IMR-90 (cell line): ENCODE data around the gene B3GNT5. TPM values are rescaled to one million over a fixed set of nuclear protein-coding genes. Genes with fewer than 3 reads are reported as not detected.

Experiments
- ATAC-seq: fragments of 200-7000 bp; cut with Tn5 transposase; 2 replicates; pipeline ENCODE4 v1.9.1; 2020; ENCODE audit warnings: low read depth, mild to moderate bottlenecking, moderate library complexity
- BruUV-seq: library from RNA; stranded (reverse); fragments of 400-500 nt; replicated peaks from 2 replicates; lab custom pipeline; 2021; lab: Mats Ljungman, UMichigan
- CTCF ChIA-PET: fragments of 300-600 bp; formaldehyde crosslinking; extraction: SDS; loops from one replicate; lab custom pipeline; 2021; ENCODE audit warnings: antibody characterized with exemption; lab: Yijun Ruan, JAX
- POLR2A ChIA-PET: fragments of 300-600 bp; sonication (Branson Sonifier 250); formaldehyde crosslinking; loops from one replicate; lab custom pipeline; 2022; ENCODE audit warnings: antibody characterized with exemption; ENCODE audit not compliant: unreplicated experiment; lab: Charles Lee
- DNase-seq: peaks from one replicate; pipeline ENCODE4 v3.0.0; 2013
- H2AFZ ChIP-seq: replicated peaks from 2 replicates; pipeline ENCODE3; 2013; ENCODE audit warnings: low read length, mild to moderate bottlenecking; ENCODE audit not compliant: poor library complexity
- H2AK5ac ChIP-seq: 2 replicates; pipeline ENCODE4 v1.6.1; 2013; ENCODE audit warnings: low read depth, low read length, inconsistent platforms
- H2AK9ac ChIP-seq: replicated peaks from 2 replicates; pipeline ENCODE3; 2013; ENCODE audit warnings: mild to moderate bottlenecking, low read depth, low read length, moderate library complexity; ENCODE audit not compliant: poor library complexity
- H2BK120ac ChIP-seq: 2 replicates; pipeline ENCODE4 v1.6.1; 2013; ENCODE audit warnings: low read depth, low read length, inconsistent platforms
- H2BK15ac ChIP-seq: 3 replicates; pipeline ENCODE4 v1.6.1; 2013; ENCODE audit warnings: low read depth, low read length, inconsistent platforms
- H2BK20ac ChIP-seq: 2 replicates; pipeline ENCODE4 v1.6.1; 2013; ENCODE audit warnings: low read depth, mild to moderate bottlenecking, inconsistent platforms, low read length, moderate library complexity
- H2BK5ac ChIP-seq: 2 replicates; pipeline ENCODE4 v1.6.1; 2013; ENCODE audit warnings: mild to moderate bottlenecking, low read depth, low read length, inconsistent platforms; ENCODE audit not compliant: poor library complexity, severe bottlenecking
- H3K14ac ChIP-seq: replicated peaks from 2 replicates; pipeline ENCODE4 v1.6.1; 2013; ENCODE audit warnings: low read depth, low read length, inconsistent platforms
- H3K18ac ChIP-seq: 2 replicates; pipeline ENCODE4 v1.6.1; 2013; ENCODE audit warnings: low read depth, low read length, control low read depth
- H3K23ac ChIP-seq: 2 replicates; pipeline ENCODE4 v1.6.1; 2013; ENCODE audit warnings: low read depth, low read length, inconsistent platforms
- H3K27ac ChIP-seq: 2 replicates; pipeline ENCODE4 v1.5.1; 2013; ENCODE audit warnings: mild to moderate bottlenecking, control low read depth, low read length; ENCODE audit not compliant: insufficient read depth
- H3K27me3 ChIP-seq: 2 replicates; pipeline ENCODE4 v1.6.1; 2013; ENCODE audit warnings: low read length; ENCODE audit not compliant: control insufficient read depth, insufficient read depth
- H3K36me3 ChIP-seq: 2 replicates; pipeline ENCODE4 v1.6.1; 2013; ENCODE audit warnings: low read length, mixed read lengths; ENCODE audit not compliant: control insufficient read depth, insufficient read depth
- H3K4ac ChIP-seq: 2 replicates; pipeline ENCODE4 v1.6.1; 2013; ENCODE audit warnings: low read depth, low read length, inconsistent platforms
- H3K4me1 ChIP-seq: 2 replicates; pipeline ENCODE4 v1.6.1; 2013; ENCODE audit warnings: low read length, mixed read lengths; ENCODE audit not compliant: control insufficient read depth, insufficient read depth
- H3K4me2 ChIP-seq: 2 replicates; pipeline ENCODE4 v1.6.1; 2013; ENCODE audit warnings: low read depth, mild to moderate bottlenecking, control low read depth, low read length, moderate library complexity
- H3K4me3 ChIP-seq: 2 replicates; pipeline ENCODE4 v1.5.1; 2013; ENCODE audit warnings: low read depth, mild to moderate bottlenecking, control low read depth, low read length, moderate library complexity; ENCODE audit not compliant: insufficient read depth
- H3K56ac ChIP-seq: 2 replicates; pipeline ENCODE4 v1.6.1; 2013; ENCODE audit warnings: low read length, inconsistent platforms; ENCODE audit not compliant: insufficient read depth; ENCODE audit errors: extremely low read depth
- H3K79me1 ChIP-seq, 2 experiments: 2 replicates each; pipeline ENCODE4 v1.6.1; 2013; ENCODE audit warnings: low read length in 2 of 2, inconsistent platforms in 1 of 2, low read depth in 1 of 2
- H3K9ac ChIP-seq: 2 replicates; pipeline ENCODE4 v1.6.1; 2013; ENCODE audit warnings: low read depth, low read length, control low read depth
- H3K9me1 ChIP-seq: 2 replicates; pipeline ENCODE4 v1.6.1; 2013; ENCODE audit warnings: low read length, inconsistent platforms; ENCODE audit not compliant: insufficient read depth
- H3K9me3 ChIP-seq: 2 replicates; pipeline ENCODE4 v1.6.1; 2013; ENCODE audit warnings: low read length; ENCODE audit not compliant: control insufficient read depth, insufficient read depth
- H4K20me1 ChIP-seq: 2 replicates; pipeline ENCODE4 v1.6.1; 2013; ENCODE audit warnings: low read length, inconsistent platforms; ENCODE audit not compliant: insufficient read depth
- H4K5ac ChIP-seq: 2 replicates; pipeline ENCODE4 v1.6.1; 2013; ENCODE audit warnings: mild to moderate bottlenecking, low read depth, low read length, control low read depth
- H4K8ac ChIP-seq, 2 experiments: 2 replicates each; pipeline ENCODE4 v1.6.1; 2013; ENCODE audit warnings: low read depth in 2 of 2, low read length in 2 of 2, control low read depth in 1 of 2, inconsistent platforms in 1 of 2
- H4K91ac ChIP-seq: 2 replicates; pipeline ENCODE4 v1.6.1; 2013; ENCODE audit warnings: low read depth, low read length, inconsistent platforms; ENCODE audit not compliant: insufficient read depth
- BHLHE40 ChIP-seq: fragments of 150-350 bp; IDR thresholded peaks from 2 replicates; pipeline ENCODE4 v1.6.1; 2016; ENCODE audit warnings: mild to moderate bottlenecking, low read depth, low read length
- CEBPB ChIP-seq: IDR thresholded peaks from 2 replicates; pipeline ENCODE4 v1.6.1; 2012; ENCODE audit warnings: low read depth, low read length, improper control_type of control experiment
- CHD1 ChIP-seq: IDR thresholded peaks from 2 replicates; pipeline ENCODE4 v1.6.1; 2012; ENCODE audit warnings: low read depth, low read length, improper control_type of control experiment
- ELK1 ChIP-seq: fragments of 150-350 bp; IDR thresholded peaks from 2 replicates; pipeline ENCODE4 v1.6.1; 2016; ENCODE audit warnings: low read depth, mild to moderate bottlenecking, low read length, moderate library complexity, borderline replicate concordance
- FOS ChIP-seq: fragments of 150-350 bp; IDR thresholded peaks from 2 replicates; pipeline ENCODE4 v1.6.1; 2016; ENCODE audit warnings: low read depth, low read length
- MAFK ChIP-seq: IDR thresholded peaks from 2 replicates; pipeline ENCODE4 v1.6.1; 2012; ENCODE audit warnings: low read depth, low read length, improper control_type of control experiment
- MXI1 ChIP-seq: IDR thresholded peaks from 2 replicates; pipeline ENCODE4 v1.6.1; 2012; ENCODE audit warnings: low read depth, mild to moderate bottlenecking, low read length, moderate library complexity, borderline replicate concordance
- NFE2L2 ChIP-seq: fragments of 150-350 bp; IDR thresholded peaks from 2 replicates; pipeline ENCODE4 v1.6.1; 2016; ENCODE audit warnings: low read depth, mild to moderate bottlenecking, low read length
- POLR2A ChIP-seq: IDR thresholded peaks from 2 replicates; pipeline ENCODE4 v1.6.1; 2012; ENCODE audit warnings: mild to moderate bottlenecking, low read depth, low read length
- RAD21 ChIP-seq: IDR thresholded peaks from 2 replicates; pipeline ENCODE4 v1.6.1; 2012; ENCODE audit warnings: low read length, improper control_type of control experiment
- RCOR1 ChIP-seq: IDR thresholded peaks from 2 replicates; pipeline ENCODE4 v1.6.1; 2012; ENCODE audit warnings: mild to moderate bottlenecking, low read length, improper control_type of control experiment; ENCODE audit not compliant: insufficient replicate concordance
- RFX5 ChIP-seq: IDR thresholded peaks from 2 replicates; pipeline ENCODE4 v1.8.0; 2012; ENCODE audit warnings: low read depth, mild to moderate bottlenecking, low read length, moderate library complexity
- SMC3 ChIP-seq: fragments of 150-350 bp; IDR thresholded peaks from 2 replicates; pipeline ENCODE4 v1.6.1; 2016; ENCODE audit warnings: low read depth, mild to moderate bottlenecking, antibody characterized with exemption, low read length, moderate library complexity
- USF2 ChIP-seq: fragments of 150-350 bp; IDR thresholded peaks from 2 replicates; pipeline ENCODE4 v1.6.1; 2017; ENCODE audit warnings: mild to moderate bottlenecking, antibody characterized with exemption, low read length, low read depth
- WGBS, 2 experiments: methylation state at CpG; one replicate each; pipeline versions ENCODE4 v1.1.5 to v1.1.7; 2013; ENCODE audit warnings: missing lambda C conversion rate in 2 of 2; ENCODE audit not compliant: insufficient read length in 1 of 2; ENCODE audit errors: extremely low coverage in 2 of 2; 5-methylcytosine and 5-hydroxymethylcytosine counted together
- dilution Hi-C: fragments of 300-500 bp; cut with HindIII; formaldehyde crosslinking; loops from one replicate; pipeline ENCODE4 v1.14.3; 2018; ENCODE audit warnings: low sequenced_read_pairs; ENCODE audit not compliant: unreplicated experiment
- in situ Hi-C: fragments of 300-500 bp; cut with MboI; formaldehyde crosslinking; loops from 3 replicates; pipeline ENCODE4 v1.14.3; 2019; ENCODE audit warnings: low sequenced_read_pairs, inconsistent platforms, mixed read lengths
- intact Hi-C: fragments of 100-400 bp; cut with micrococcal nuclease; formaldehyde crosslinking; loops from 2 replicates; pipeline ENCODE4 v1.10.0; 2022
- polyA plus RNA-seq, 3 experiments: library from polyadenylated mRNA; depleted of rRNA; stranded (reverse); fragments of >200 nt; gene quantifications; 2 replicates each; pipeline ENCODE4 v1.2.3, GENCODE V29; 2012; ENCODE audit warnings: low replicate concordance in 1 of 3
- total RNA-seq: library from RNA; depleted of rRNA; stranded (reverse); fragments of >200 nt; gene quantifications from 2 replicates; pipeline ENCODE4 v1.2.3, GENCODE V29; 2012

B3GNT5 gene
- total and polyA plus RNA-seq, 2 of the 4 experiments (the other 2 are of a cell fraction), result 1.6 to 3.4 TPM

- Histone ChIP-seq H3K14ac (no peak overlapping the region), H3K23ac (no peak overlapping the region), H4K91ac (no peak overlapping the region), H4K5ac (no peak overlapping the region), H3K4me3 (no peak overlapping the region), H3K79me1 (no peaks in the 10 kb centered on the region), H3K27me3 (no peaks in the 10 kb centered on the region; the same call in 1 of the 2 replicates), H3K4ac (no peak overlapping the region), H3K56ac (no peak overlapping the region), H4K8ac (no peak overlapping the region), H2AK9ac (no peak overlapping the region), H2BK5ac (no peak overlapping the region), H3K4me2 (no peak overlapping the region), H3K9me1 (no peaks in the 10 kb centered on the region), H4K20me1 (no peaks in the 10 kb centered on the region), H3K9me3 (no peaks in the 10 kb centered on the region), H3K27ac (no peak overlapping the region), H2AFZ (no peak overlapping the region), H3K36me3 (no peaks in the 10 kb centered on the region), H2AK5ac (no peak overlapping the region), H3K18ac (no peak overlapping the region), H3K9ac (no peak overlapping the region), H3K4me1 (no peaks in the 10 kb centered on the region; the same call in 1 of the 2 replicates), H2BK120ac (no peak overlapping the region), H2BK20ac (no peak overlapping the region), H2BK15ac (no peak overlapping the region)
- intact Hi-C loops (no loop called here), dilution Hi-C loops (no loop called here), in situ Hi-C loops (no loop called here)
- no TSS peak for BruUV-seq
- DNase-seq (no peak), ATAC-seq (no peak)
- WGBS, 2 experiments, result 79% methylated on average over 2 of the region's 5 CpGs; no CpG with 5 or more reads in 1 of the 2 experiments
- TF ChIP-seq RFX5 (no peak), SMC3 (no peak), POLR2A (no peak), RCOR1 (no peak), RAD21 (no peak), USF2 (no peak), MAFK (no peak), MXI1 (no peak), CHD1 (no peak), CEBPB (no peak), NFE2L2 (no peak), ELK1 (no peak), BHLHE40 (no peak), FOS (no peak)
- CTCF ChIA-PET, result interaction anchor here (0.6 kb wide), 1 partner anchor 621 kb away, joined by 3 read pairs; no protein-coding TSS in a partner anchor
- POLR2A ChIA-PET, result no interaction called here
Measured at GRCh38 chr3:183274609-183275008, 21.6 kb downstream of the B3GNT5 start.
